MM.1S (cell line): ENCODE data around the gene NOS1.

Source experiments
- DNase-seq: peaks from one replicate; pipeline ENCODE4 v3.0.0-alpha.2; 2015
- H2AFZ ChIP-seq: fragments of 300-600 bp; sonication (generic); 2 replicates; pipeline ENCODE4 v1.6.0; 2016; ENCODE audit warnings: antibody characterized with exemption, low read length
- H3F3A ChIP-seq: fragments of 300-600 bp; sonication (generic); 2 replicates; pipeline ENCODE4 v1.6.1; 2016; ENCODE audit warnings: mild to moderate bottlenecking, antibody characterized with exemption, low read length, moderate library complexity, mixed read lengths; ENCODE audit not compliant: insufficient read depth
- H3K27ac ChIP-seq: fragments of 300-600 bp; sonication (generic); 2 replicates; pipeline ENCODE4 v1.5.1; 2016; ENCODE audit warnings: mild to moderate bottlenecking, low read length
- H3K27me3 ChIP-seq: fragments of 300-600 bp; sonication (generic); replicated peaks from 2 replicates; pipeline ENCODE4 v1.6.0; 2016; ENCODE audit warnings: low read length; ENCODE audit not compliant: insufficient read depth
- H3K36me3 ChIP-seq: fragments of 300-600 bp; sonication (generic); replicated peaks from 2 replicates; pipeline ENCODE4 v1.6.1; 2016; ENCODE audit warnings: mild to moderate bottlenecking, low read length, mixed read lengths; ENCODE audit not compliant: insufficient read depth
- H3K4me1 ChIP-seq: fragments of 300-600 bp; sonication (generic); 2 replicates; pipeline ENCODE4 v1.6.1; 2016; ENCODE audit warnings: low read length, mixed read lengths
- H3K4me2 ChIP-seq: fragments of 300-600 bp; sonication (generic); 2 replicates; pipeline ENCODE4 v1.6.0; 2016; ENCODE audit warnings: low read depth, low read length
- H3K4me3 ChIP-seq: fragments of 300-600 bp; sonication (generic); 2 replicates; pipeline ENCODE4 v1.5.1; 2016; ENCODE audit warnings: low read length, mixed read lengths
- H3K79me2 ChIP-seq: fragments of 300-600 bp; sonication (generic); 2 replicates; pipeline ENCODE4 v1.6.1; 2016; ENCODE audit warnings: mixed run types, low read length, mixed read lengths
- H3K9ac ChIP-seq: fragments of 300-600 bp; sonication (generic); 2 replicates; pipeline ENCODE4 v1.6.1; 2016; ENCODE audit warnings: low read length, mixed read lengths
- H3K9me2 ChIP-seq: fragments of 300-600 bp; sonication (generic); replicated peaks from 2 replicates; pipeline ENCODE4 v1.6.1; 2016; ENCODE audit warnings: mild to moderate bottlenecking, low read length, mixed read lengths; ENCODE audit not compliant: insufficient read depth
- H3K9me3 ChIP-seq: fragments of 300-600 bp; sonication (generic); replicated peaks from 2 replicates; pipeline ENCODE4 v1.6.1; 2016; ENCODE audit warnings: mild to moderate bottlenecking, low read length, mixed read lengths; ENCODE audit not compliant: insufficient read depth
- H4K20me1 ChIP-seq: fragments of 300-600 bp; sonication (generic); 2 replicates; pipeline ENCODE4 v1.6.1; 2016; ENCODE audit warnings: mild to moderate bottlenecking, low read length, moderate library complexity, mixed read lengths; ENCODE audit not compliant: insufficient read depth
- CTCF ChIP-seq: fragments of 300-600 bp; sonication (generic); IDR thresholded peaks from 2 replicates; pipeline ENCODE4 v1.5.1; 2016; ENCODE audit warnings: antibody characterized with exemption, low read length, mixed read lengths
- EZH2 ChIP-seq: fragments of 300-600 bp; sonication (generic); optimal IDR thresholded peaks from 2 replicates; pipeline ENCODE3; 2017; ENCODE audit warnings: low read depth, mild to moderate bottlenecking, antibody characterized with exemption, low read length, mixed read lengths
- EZH2phosphoT487 ChIP-seq: fragments of 300-600 bp; sonication (generic); IDR thresholded peaks from 2 replicates; pipeline ENCODE4 v1.6.1; 2018; ENCODE audit warnings: antibody characterized with exemption, low read length

Gene NOS1

GRCh38 chr12:117234441-117234840 is 127.0 kb downstream of the NOS1 start:
- Histone ChIP-seq H3K27ac (no peak overlapping the region), H3K4me3 (no peak overlapping the region), H3F3A (no peaks in the 10 kb centered on the region), H3K4me1 (no peaks in the 10 kb centered on the region), H3K27me3 (no peaks in the 10 kb centered on the region), H3K36me3 (no peaks in the 10 kb centered on the region), H3K9me2 (no peaks in the 10 kb centered on the region), H2AFZ (no peak overlapping the region), H4K20me1 (no peaks in the 10 kb centered on the region), H3K9me3 (no peaks in the 10 kb centered on the region), H3K79me2 (no peaks in the 10 kb centered on the region), H3K9ac (no peak overlapping the region), H3K4me2 (no peak overlapping the region)
- no peak for DNase-seq
- no peak for TF ChIP-seq CTCF

GRCh38 chr12:117231750-117232149 is 129.7 kb downstream of the NOS1 start:
- H3K79me2 ChIP-seq: no peaks in the 10 kb centered on the region
- no peak for DNase-seq
- no peaks in the 10 kb centered on the region for H3K36me3 ChIP-seq
- H3K9me2 ChIP-seq: no peaks in the 10 kb centered on the region
- H2AFZ ChIP-seq: no peak overlapping the region
- H3K9me3 ChIP-seq: no peaks in the 10 kb centered on the region
- H3F3A ChIP-seq: no peaks in the 10 kb centered on the region
- no peak overlapping the region for H3K27ac ChIP-seq
- H3K27me3 ChIP-seq: no peaks in the 10 kb centered on the region
- no peak overlapping the region for H3K4me2 ChIP-seq
- no peak overlapping the region for H3K9ac ChIP-seq
- no peak overlapping the region for H3K4me3 ChIP-seq
- no peaks in the 10 kb centered on the region for H4K20me1 ChIP-seq
- H3K4me1 ChIP-seq: no peaks in the 10 kb centered on the region
- TF ChIP-seq CTCF (no peak), EZH2 (no peak), EZH2phosphoT487 (no peak)

- no peak overlapping the region for H3K27ac ChIP-seq
- H3K9ac ChIP-seq: no peak overlapping the region
- H3K79me2 ChIP-seq: no peaks in the 10 kb centered on the region
- H2AFZ ChIP-seq: no peak overlapping the region
- no peaks in the 10 kb centered on the region for H4K20me1 ChIP-seq
- no peak for DNase-seq
- TF ChIP-seq EZH2phosphoT487 (no peak), EZH2 (no peak), CTCF (no peak)
- no peak overlapping the region for H3K4me2 ChIP-seq
- H3K4me3 ChIP-seq: no peak overlapping the region
- H3K27me3 ChIP-seq: peaks cover 4% of the 10 kb centered on the region; the same call in 1 of the 2 replicates
- no peaks in the 10 kb centered on the region for H3K36me3 ChIP-seq
- no peaks in the 10 kb centered on the region for H3K9me2 ChIP-seq
- no peaks in the 10 kb centered on the region for H3K4me1 ChIP-seq
- H3K9me3 ChIP-seq: no peaks in the 10 kb centered on the region
- no peaks in the 10 kb centered on the region for H3F3A ChIP-seq
These were observed 133.2 kb downstream of the NOS1 start for GRCh38 chr12:117228239-117228638.
